ENCODE data around the gene PCMT1. TPM values are rescaled to one million over a fixed set of nuclear protein-coding genes. Genes with fewer than 3 reads are reported as not detected.

PCMT1 gene
- total and polyA plus RNA-seq, 2 of the 4 experiments (the other 2 are of a cell fraction) = 101 to 109 TPM

- no peak overlapping the region for H3K4me3 ChIP-seq (ENCODE audit: insufficient read depth, low read depth, low read length)
- no TSS peak for BruUV-seq (replicated peaks)
- H2AFZ ChIP-seq (replicated peaks; ENCODE audit: low read length, poor library complexity) = no peak overlapping the region
- H2BK15ac ChIP-seq (ENCODE audit: low read depth, low read length) = no peak overlapping the region
- intact Hi-C loops (cut with micrococcal nuclease) = loop anchor here (1.0 to 2.0 kb wide), 3 partner anchors 27 to 182 kb away; no protein-coding TSS in a partner anchor
- no peak overlapping the region for H3K23ac ChIP-seq (ENCODE audit: low read depth, low read length)
- H4K20me1 ChIP-seq (ENCODE audit: insufficient read depth, low read length) = peaks cover 8% of the 10 kb centered on the region; the same call in 1 of the 2 replicates
- H3K79me1 ChIP-seq (ENCODE audit: low read depth in 1 of 2, low read length in 2 of 2) = peaks cover 11 to 37% of the 10 kb centered on the region in 2 experiments
- no peak overlapping the region for H2BK120ac ChIP-seq (ENCODE audit: low read depth, low read length)
- WGBS, 2 experiments (ENCODE audit: extremely low coverage in 2 of 2, insufficient read length in 1 of 2) = no CpG with 5 or more reads among the region's 5 CpGs
- ChIA-PET POLR2A (ENCODE audit: unreplicated experiment) (no interaction called here), CTCF (interaction anchor here (0.6 to 1.4 kb wide), 6 partner anchors 18 to 1234 kb away, joined by 3 to 6 read pairs (median 4); partner anchors contain the start of gene LRP11)
- DNase-seq (peak; percentile 79), ATAC-seq (ENCODE audit: low read depth) (peak; percentile 74)
- H2AK9ac ChIP-seq (replicated peaks; ENCODE audit: low read depth, low read length, poor library complexity) = no peak overlapping the region
- H2AK5ac ChIP-seq (ENCODE audit: low read depth, low read length) = no peak overlapping the region
- in situ Hi-C loops (cut with MboI; ENCODE audit: low sequenced_read_pairs) = loop anchor here (5.0 to 25.0 kb wide), 3 partner anchors 33 to 1228 kb away; partner anchors contain the start of gene RAET1G
- H3K9me3 ChIP-seq (ENCODE audit: control insufficient read depth, insufficient read depth, low read length) = no peaks in the 10 kb centered on the region
- H4K91ac ChIP-seq (ENCODE audit: insufficient read depth, low read depth, low read length) = no peak overlapping the region
- H2BK20ac ChIP-seq (ENCODE audit: low read depth, low read length) = no peak overlapping the region
- H3K27ac ChIP-seq (ENCODE audit: insufficient read depth, low read length) = no peak overlapping the region
- no peak overlapping the region for H3K56ac ChIP-seq (ENCODE audit: extremely low read depth, insufficient read depth, low read length)
- H3K27me3 ChIP-seq (ENCODE audit: control insufficient read depth, insufficient read depth, low read length) = no peaks in the 10 kb centered on the region
- no peak overlapping the region for H4K8ac ChIP-seq (ENCODE audit: low read depth in 2 of 2, low read length in 2 of 2)
- peaks cover 6% of the 10 kb centered on the region for H3K4me1 ChIP-seq (ENCODE audit: control insufficient read depth, insufficient read depth, low read length)
- peaks cover 2% of the 10 kb centered on the region; the same call in 1 of the 2 replicates for H3K9me1 ChIP-seq (ENCODE audit: insufficient read depth, low read length)
- no peak overlapping the region for H2BK5ac ChIP-seq (ENCODE audit: low read depth, low read length, poor library complexity, severe bottlenecking)
- no peak overlapping the region for H3K9ac ChIP-seq (ENCODE audit: low read depth, low read length)
- H3K14ac ChIP-seq (replicated peaks; ENCODE audit: low read depth, low read length) = no peak overlapping the region
- peak overlapping the region; percentile 3; the same call in 1 of the 2 replicates for H3K4ac ChIP-seq (ENCODE audit: low read depth, low read length)
- no peak overlapping the region for H4K5ac ChIP-seq (ENCODE audit: low read depth, low read length)
- H3K18ac ChIP-seq (ENCODE audit: low read depth, low read length) = no peak overlapping the region
- H3K36me3 ChIP-seq (ENCODE audit: control insufficient read depth, insufficient read depth, low read length) = peaks cover 24% of the 10 kb centered on the region
- dilution Hi-C loops (cut with HindIII; ENCODE audit: low sequenced_read_pairs, unreplicated experiment) = no loop called here
- no peak overlapping the region for H3K4me2 ChIP-seq (ENCODE audit: low read depth, low read length)
- TF ChIP-seq CTCF (conservative IDR thresholded peaks at IDR 0.05; ENCODE audit: low read depth, low read length) (peak; percentile 95), CHD1 (IDR thresholded peaks at IDR 0.05; ENCODE audit: low read depth, low read length) (no peak), FOS (IDR thresholded peaks at IDR 0.05; ENCODE audit: low read depth, low read length) (peak; percentile 48; the same call in 1 of the 2 replicates), MXI1 (IDR thresholded peaks at IDR 0.05; ENCODE audit: borderline replicate concordance, low read depth, low read length) (no peak), ELK1 (IDR thresholded peaks at IDR 0.05; ENCODE audit: borderline replicate concordance, low read depth, low read length) (no peak), MAFK (IDR thresholded peaks at IDR 0.05; ENCODE audit: low read depth, low read length) (no peak), NFE2L2 (IDR thresholded peaks at IDR 0.05; ENCODE audit: low read depth, low read length) (no peak), RCOR1 (IDR thresholded peaks at IDR 0.05; ENCODE audit: insufficient replicate concordance, low read length) (no peak), SMC3 (IDR thresholded peaks at IDR 0.05; ENCODE audit: low read depth, low read length) (peak; percentile 96), RAD21 (IDR thresholded peaks at IDR 0.05; ENCODE audit: low read length) (peak; percentile 94), RFX5 (IDR thresholded peaks at IDR 0.05; ENCODE audit: low read depth, low read length) (no peak), POLR2A (IDR thresholded peaks at IDR 0.05; ENCODE audit: low read depth, low read length) (no peak), MAZ (IDR thresholded peaks at IDR 0.05; ENCODE audit: borderline replicate concordance, low read depth, low read length) (no peak), BHLHE40 (IDR thresholded peaks at IDR 0.05; ENCODE audit: low read depth, low read length) (no peak), CEBPB (IDR thresholded peaks at IDR 0.05; ENCODE audit: low read depth, low read length) (no peak)
Measured at GRCh38 chr6:149834513-149835481, 85.3 kb downstream of the PCMT1 start.
